HG03108 (cell line): ENCODE results near the gene STX18.

Experiments used
- ATAC-seq: cut with Tn5 transposase; IDR thresholded peaks from one replicate; pipeline ENCODE4 v1.9.1; 2021; ENCODE audit warnings: moderate library complexity; ENCODE audit not compliant: unreplicated experiment

STX18 gene

GRCh38 chr4:4386296-4386735 lies 155.5 kb downstream of the STX18 start:
- no peak for ATAC-seq

DNA sequence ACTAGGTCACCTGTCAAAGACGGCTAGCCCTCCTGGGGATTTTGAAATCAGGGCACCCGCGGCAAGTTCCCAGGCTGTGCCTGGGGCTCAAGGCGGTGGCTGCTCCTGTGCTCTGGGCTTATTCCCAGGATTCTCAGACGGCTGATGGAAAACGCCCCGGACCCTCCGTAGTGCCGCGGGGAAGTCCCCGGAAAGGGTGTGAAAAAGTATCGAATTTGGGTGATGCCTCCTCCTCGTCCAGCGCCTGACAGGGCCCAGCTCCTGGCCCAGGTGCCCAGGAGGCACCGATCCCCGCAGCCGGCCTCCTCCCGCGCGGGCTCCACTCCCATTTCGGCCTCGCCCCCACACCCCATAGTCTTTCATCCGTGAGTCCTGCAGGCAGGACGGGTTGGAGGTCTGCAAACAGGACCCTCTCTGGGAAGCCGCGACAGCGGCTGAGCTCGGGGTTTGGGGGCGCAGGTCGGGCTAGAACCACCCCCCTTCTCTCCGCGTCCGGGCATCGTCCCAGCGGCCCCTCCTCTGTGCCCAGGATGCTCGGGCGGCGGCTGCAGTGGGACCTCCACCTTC lies 156.0 kb downstream of the STX18 start:
- ATAC-seq: no peak

GRCh38 chr4:4384837-4385236 lies 157.0 kb downstream of the STX18 start:
- no peak for ATAC-seq

DNA sequence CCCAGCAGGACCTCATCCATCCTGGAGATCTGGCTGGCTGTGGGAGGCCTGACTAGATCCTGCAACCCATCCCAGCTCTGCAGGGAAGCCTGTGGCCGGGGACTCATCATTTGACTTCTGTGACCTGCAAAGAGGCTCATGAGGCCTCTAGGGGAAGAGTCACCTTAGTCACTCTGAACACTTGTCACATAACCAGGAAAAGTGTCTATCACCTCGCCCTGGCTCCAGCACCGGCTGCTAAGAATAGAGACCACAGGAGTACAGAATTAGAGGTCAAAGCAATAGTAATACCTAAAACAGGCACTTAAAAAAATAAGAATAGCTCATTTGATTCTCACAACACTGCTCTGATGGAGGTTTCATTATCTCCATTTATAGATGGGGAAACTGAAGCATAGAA lies 158.8 kb downstream of the STX18 start:
- ATAC-seq: no peak

DNA sequence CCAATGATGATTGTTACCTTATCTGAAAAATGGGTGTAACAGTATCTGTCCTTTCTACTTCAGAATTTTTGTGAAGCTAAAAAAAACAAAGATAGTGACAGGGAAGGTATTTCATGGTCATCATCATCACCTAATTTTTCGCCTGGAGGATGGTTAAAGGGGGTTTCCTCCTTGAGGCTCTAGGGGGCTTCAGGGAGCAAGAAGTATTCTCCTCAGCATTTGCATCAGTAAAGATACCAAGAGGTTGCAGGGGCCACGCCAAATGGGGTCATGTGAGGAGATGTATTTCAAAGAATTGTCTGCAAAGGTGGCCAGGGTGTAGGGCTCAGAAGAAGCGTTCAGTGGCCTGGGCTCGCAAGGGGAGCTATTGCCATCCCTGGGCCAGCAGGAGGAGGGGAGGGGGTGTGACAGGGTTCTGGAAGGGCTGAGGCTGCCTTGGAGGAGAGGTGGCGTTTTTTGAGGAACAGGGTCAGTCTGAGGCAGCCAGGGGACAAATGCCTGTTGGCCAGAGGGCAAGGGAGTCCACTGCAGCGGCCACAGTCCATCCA lies 162.2 kb downstream of the STX18 start:
- ATAC-seq: no peak

- no peak for ATAC-seq
Observed at GRCh38 chr4:4377732-4378460, 164.0 kb downstream of the STX18 start.

DNA sequence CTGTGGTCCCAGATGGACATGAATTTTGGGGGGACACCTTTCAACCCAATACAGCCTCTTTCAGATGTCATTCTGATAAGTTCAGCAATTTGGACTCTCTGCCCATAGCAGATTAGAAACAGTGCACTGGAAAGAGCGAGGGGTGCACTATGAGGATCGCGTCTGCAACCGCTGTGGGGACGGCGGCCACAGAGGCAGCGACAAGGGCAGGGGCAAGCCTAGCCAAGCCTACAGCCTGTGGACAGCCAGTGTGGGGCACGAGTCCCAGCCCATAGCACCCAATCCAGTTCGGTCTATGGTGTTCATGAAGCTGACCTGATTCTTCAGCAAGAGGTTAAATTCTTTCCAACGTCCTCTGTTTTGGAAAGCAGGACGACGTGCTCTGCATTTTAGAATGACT lies 164.7 kb downstream of the STX18 start:
- ATAC-seq: no peak

GRCh38 chr4:4376074-4376473 lies 165.8 kb downstream of the STX18 start:
- ATAC-seq: no peak

DNA sequence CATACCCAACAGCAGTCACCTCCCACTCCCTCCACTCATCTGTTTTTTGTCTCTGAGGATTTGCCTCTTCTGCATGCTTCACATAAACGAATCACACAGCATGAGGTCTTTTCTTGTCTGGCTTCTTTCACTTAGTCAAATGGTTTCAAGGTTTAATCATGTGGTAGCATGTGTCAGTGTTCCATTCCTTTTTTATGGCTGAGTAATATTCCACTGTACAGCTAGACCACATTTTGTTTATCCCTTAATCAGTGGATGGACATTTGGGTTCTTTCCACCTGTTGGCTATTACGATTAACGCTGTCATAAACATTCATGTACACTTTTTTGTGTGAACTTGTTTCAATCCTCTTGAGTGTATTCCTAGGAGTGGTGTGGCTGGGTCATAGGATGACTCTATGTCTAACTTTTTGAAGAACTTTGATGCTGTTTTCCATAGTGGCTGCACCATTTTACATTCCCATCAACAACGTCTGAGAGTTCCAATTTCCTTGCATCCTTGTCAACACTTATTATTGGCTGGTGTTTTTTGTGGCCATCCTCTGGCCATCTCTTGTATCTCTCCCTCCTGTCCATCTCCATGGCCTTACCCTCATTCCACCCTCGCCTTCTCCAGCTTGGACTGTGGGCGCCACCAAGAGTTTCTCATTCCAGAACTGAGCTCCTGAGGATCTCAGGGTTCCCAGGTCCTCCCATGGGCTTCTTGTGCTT lies 167.3 kb downstream of the STX18 start:
- ATAC-seq: no peak
